ENCODE results near the gene LCE2C.
"Not testable (repeated sequence)": the region's sequence is repeated elsewhere in the genome, so short reads cannot be mapped to it uniquely, and the experiment has no call there.

The LCE2C gene

GRCh38 chr1:152666171-152666570 lies 8.9 kb upstream of the LCE2C start:
- not testable (repeated sequence) for H3K27me3 ChIP-seq (ENCODE audit: insufficient read depth, low read length); H3K36me3 ChIP-seq (ENCODE audit: insufficient read depth, low read depth, low read length); H3K4me3 ChIP-seq (ENCODE audit: low read length); H3K9ac ChIP-seq (ENCODE audit: low read depth, low read length); H3K4me1 ChIP-seq (ENCODE audit: insufficient read depth, low read length); H3K27ac ChIP-seq (ENCODE audit: low read length)
- H3K9me3 ChIP-seq (ENCODE audit: insufficient read depth, low read depth, low read length), result peaks cover 54% of the 10 kb centered on the region

DNA sequence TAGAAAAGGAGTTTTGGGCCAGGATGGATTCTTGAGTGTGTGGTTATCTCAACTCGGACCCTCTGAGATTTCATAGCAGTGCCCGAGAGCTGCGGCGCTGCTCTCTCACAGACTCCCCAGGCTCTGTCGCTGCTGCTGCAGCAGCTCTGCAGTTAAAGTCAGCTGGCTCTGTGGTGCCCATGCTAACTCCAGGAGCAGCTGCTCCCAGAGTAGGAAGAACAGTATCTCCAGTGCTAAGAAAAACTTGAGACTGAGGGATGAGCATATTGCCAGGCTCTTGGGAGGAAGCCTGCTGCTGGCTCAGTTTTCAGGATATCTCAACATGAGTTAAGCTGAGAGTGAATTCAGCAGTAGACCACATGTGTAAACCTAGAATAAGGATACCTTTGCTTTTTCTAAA lies 7.4 kb upstream of the LCE2C start:
- Histone ChIP-seq H3K4me1 (ENCODE audit: insufficient read depth, low read length) (no peaks in the 10 kb centered on the region), H3K27ac (ENCODE audit: low read length) (no peak overlapping the region), H3K27me3 (ENCODE audit: insufficient read depth, low read length) (no peaks in the 10 kb centered on the region), H3K9me3 (ENCODE audit: insufficient read depth, low read depth, low read length) (peaks cover 53% of the 10 kb centered on the region), H3K9ac (ENCODE audit: low read depth, low read length) (no peak overlapping the region), H3K36me3 (ENCODE audit: insufficient read depth, low read depth, low read length) (no peaks in the 10 kb centered on the region), H3K4me3 (ENCODE audit: low read length) (no peak overlapping the region)

- Histone ChIP-seq H3K36me3 (ENCODE audit: insufficient read depth, low read depth, low read length) (no peaks in the 10 kb centered on the region), H3K4me1 (ENCODE audit: insufficient read depth, low read length) (no peaks in the 10 kb centered on the region), H3K9me3 (ENCODE audit: insufficient read depth, low read depth, low read length) (peaks cover 49% of the 10 kb centered on the region), H3K27me3 (ENCODE audit: insufficient read depth, low read length) (no peaks in the 10 kb centered on the region), H3K27ac (ENCODE audit: low read length) (no peak overlapping the region), H3K9ac (ENCODE audit: low read depth, low read length) (no peak overlapping the region), H3K4me3 (ENCODE audit: low read length) (no peak overlapping the region)
Measured at GRCh38 chr1:152673016-152673415, 2.1 kb upstream of the LCE2C start.

DNA sequence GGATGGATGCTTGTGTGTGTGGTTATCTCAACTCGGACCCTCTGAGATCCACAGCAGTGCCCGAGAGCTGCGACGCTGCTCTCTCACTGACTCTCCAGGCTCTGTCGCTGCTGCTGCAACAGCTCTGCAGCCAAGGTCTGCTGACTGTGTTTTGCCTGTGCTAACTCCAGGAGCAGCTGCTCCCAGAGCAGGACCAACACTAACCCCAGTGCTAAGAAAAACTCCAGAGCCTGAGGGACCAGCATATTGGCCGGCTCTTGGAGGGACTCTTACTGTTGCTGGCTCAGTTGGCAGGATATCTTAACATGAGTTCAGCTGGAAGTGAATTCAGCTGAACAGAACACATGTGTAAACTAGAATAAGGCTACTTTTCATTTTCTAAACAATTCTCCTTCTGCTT lies 4.4 kb downstream of the LCE2C start:
- Histone ChIP-seq H3K27me3 (ENCODE audit: insufficient read depth, low read length) (no peaks in the 10 kb centered on the region), H3K4me1 (ENCODE audit: insufficient read depth, low read length) (no peaks in the 10 kb centered on the region), H3K9me3 (ENCODE audit: insufficient read depth, low read depth, low read length) (peaks cover 65% of the 10 kb centered on the region), H3K36me3 (ENCODE audit: insufficient read depth, low read depth, low read length) (no peaks in the 10 kb centered on the region), H3K4me3 (ENCODE audit: low read length) (no peak overlapping the region), H3K9ac (ENCODE audit: low read depth, low read length) (no peak overlapping the region), H3K27ac (ENCODE audit: low read length) (no peak overlapping the region)

- Histone ChIP-seq H3K36me3 (ENCODE audit: insufficient read depth, low read depth, low read length) (no peaks in the 10 kb centered on the region), H3K9ac (ENCODE audit: low read depth, low read length) (no peak overlapping the region), H3K27ac (ENCODE audit: low read length) (no peak overlapping the region), H3K4me1 (ENCODE audit: insufficient read depth, low read length) (no peaks in the 10 kb centered on the region), H3K9me3 (ENCODE audit: insufficient read depth, low read depth, low read length) (peaks cover 78% of the 10 kb centered on the region), H3K4me3 (ENCODE audit: low read length) (no peak overlapping the region), H3K27me3 (ENCODE audit: insufficient read depth, low read length) (no peaks in the 10 kb centered on the region)
Measured at GRCh38 chr1:152681616-152682015, 6.5 kb downstream of the LCE2C start.

- H3K27ac ChIP-seq (ENCODE audit: low read length), result no peak overlapping the region
- H3K36me3 ChIP-seq (ENCODE audit: insufficient read depth, low read depth, low read length), result no peaks in the 10 kb centered on the region
- H3K9me3 ChIP-seq (ENCODE audit: insufficient read depth, low read depth, low read length), result peaks cover 82% of the 10 kb centered on the region
- no peaks in the 10 kb centered on the region for H3K4me1 ChIP-seq (ENCODE audit: insufficient read depth, low read length)
- no peak overlapping the region for H3K9ac ChIP-seq (ENCODE audit: low read depth, low read length)
- no peaks in the 10 kb centered on the region for H3K27me3 ChIP-seq (ENCODE audit: insufficient read depth, low read length)
- H3K4me3 ChIP-seq (ENCODE audit: low read length), result no peak overlapping the region
Measured at GRCh38 chr1:152683846-152684245, 8.8 kb downstream of the LCE2C start.

- not testable (repeated sequence) for H3K36me3 ChIP-seq (ENCODE audit: insufficient read depth, low read depth, low read length); H3K4me3 ChIP-seq (ENCODE audit: low read length); H3K27me3 ChIP-seq (ENCODE audit: insufficient read depth, low read length); H3K9ac ChIP-seq (ENCODE audit: low read depth, low read length); H3K4me1 ChIP-seq (ENCODE audit: insufficient read depth, low read length); H3K27ac ChIP-seq (ENCODE audit: low read length)
- H3K9me3 ChIP-seq (ENCODE audit: insufficient read depth, low read depth, low read length), result peaks cover 74% of the 10 kb centered on the region
Measured at GRCh38 chr1:152685823-152686222, 10.7 kb downstream of the LCE2C start, which contains the start of gene LCE2B. Gene LCE2B (plus strand): TSS chr1:152686123. CDS start chr1:152686844, 721 bp downstream.

GRCh38 chr1:152697701-152698600 lies 22.9 kb downstream of the LCE2C start, which contains the start of gene LCE2A:
Gene LCE2A (plus strand): TSS chr1:152698345. CDS start chr1:152698902, 557 bp downstream.
- Histone ChIP-seq H3K27me3 (ENCODE audit: insufficient read depth, low read length) (no peaks in the 10 kb centered on the region), H3K4me3 (ENCODE audit: low read length) (no peak within 1 kb of the TSS), H3K9ac (ENCODE audit: low read depth, low read length) (no peak within 1 kb of the TSS), H3K9me3 (ENCODE audit: insufficient read depth, low read depth, low read length) (peaks cover 47% of the 10 kb centered on the region), H3K4me1 (ENCODE audit: insufficient read depth, low read length) (no peaks in the 10 kb centered on the region), H3K36me3 (ENCODE audit: insufficient read depth, low read depth, low read length) (no peaks in the 10 kb centered on the region), H3K27ac (ENCODE audit: low read length) (no peak within 1 kb of the TSS)

DNA sequence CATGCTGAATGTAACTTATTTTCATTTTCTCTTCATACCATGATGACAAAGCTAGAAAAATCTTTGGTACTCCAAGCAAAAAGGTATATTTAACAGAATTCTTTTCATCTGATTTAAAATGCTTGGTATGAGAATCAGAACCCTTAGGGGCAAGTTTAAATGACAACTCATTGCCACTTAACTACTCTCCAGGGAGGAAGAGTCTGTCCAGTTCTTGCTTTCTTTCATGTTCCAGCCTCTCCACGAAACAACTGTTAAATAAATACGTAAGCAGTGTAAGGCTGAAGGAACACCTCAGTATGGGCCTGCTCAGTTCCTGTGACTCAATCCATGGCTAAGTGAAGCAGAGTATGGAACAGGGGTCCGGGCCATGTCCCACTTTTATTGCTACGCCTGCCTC lies 24.7 kb downstream of the LCE2C start:
- H3K4me3 ChIP-seq (ENCODE audit: low read length), result no peak overlapping the region
- peaks cover 62% of the 10 kb centered on the region for H3K9me3 ChIP-seq (ENCODE audit: insufficient read depth, low read depth, low read length)
- no peaks in the 10 kb centered on the region for H3K27me3 ChIP-seq (ENCODE audit: insufficient read depth, low read length)
- no peaks in the 10 kb centered on the region for H3K36me3 ChIP-seq (ENCODE audit: insufficient read depth, low read depth, low read length)
- H3K4me1 ChIP-seq (ENCODE audit: insufficient read depth, low read length), result no peaks in the 10 kb centered on the region
- H3K9ac ChIP-seq (ENCODE audit: low read depth, low read length), result no peak overlapping the region
- H3K27ac ChIP-seq (ENCODE audit: low read length), result no peak overlapping the region

DNA sequence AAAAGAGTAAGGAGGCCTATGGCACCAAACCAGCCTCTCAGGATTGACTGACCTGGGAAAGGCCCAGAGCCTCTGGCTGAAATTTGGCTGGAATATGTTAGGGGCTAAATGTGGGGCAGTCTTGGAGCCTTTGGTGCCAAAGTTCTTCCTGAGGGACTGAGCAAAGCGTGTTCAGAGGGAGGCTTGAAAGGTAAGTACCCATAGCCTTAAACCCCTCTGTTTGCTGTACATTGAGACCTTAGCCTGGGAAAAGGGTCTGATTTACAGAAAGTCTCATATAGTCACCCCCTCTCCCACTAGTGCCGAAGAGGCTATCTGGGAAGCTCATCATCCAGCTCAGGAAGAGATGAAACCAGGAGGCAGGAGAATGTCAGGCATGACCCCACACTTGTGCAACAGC lies 32.8 kb downstream of the LCE2C start, which contains the start of gene LCE4A:
Gene LCE4A (plus strand): TSS at position 301 of the 400 bp plus-strand sequence. CDS start 916 bp downstream, outside the sequence.
- H3K27ac ChIP-seq (ENCODE audit: low read length), result no peak within 1 kb of the TSS
- H3K9ac ChIP-seq (ENCODE audit: low read depth, low read length), result no peak within 1 kb of the TSS
- H3K4me1 ChIP-seq (ENCODE audit: insufficient read depth, low read length), result no peaks in the 10 kb centered on the region
- H3K4me3 ChIP-seq (ENCODE audit: low read length), result no peak within 1 kb of the TSS
- H3K27me3 ChIP-seq (ENCODE audit: insufficient read depth, low read length), result no peaks in the 10 kb centered on the region
- peaks cover 76% of the 10 kb centered on the region for H3K9me3 ChIP-seq (ENCODE audit: insufficient read depth, low read depth, low read length)
- H3K36me3 ChIP-seq (ENCODE audit: insufficient read depth, low read depth, low read length), result no peaks in the 10 kb centered on the region

DNA sequence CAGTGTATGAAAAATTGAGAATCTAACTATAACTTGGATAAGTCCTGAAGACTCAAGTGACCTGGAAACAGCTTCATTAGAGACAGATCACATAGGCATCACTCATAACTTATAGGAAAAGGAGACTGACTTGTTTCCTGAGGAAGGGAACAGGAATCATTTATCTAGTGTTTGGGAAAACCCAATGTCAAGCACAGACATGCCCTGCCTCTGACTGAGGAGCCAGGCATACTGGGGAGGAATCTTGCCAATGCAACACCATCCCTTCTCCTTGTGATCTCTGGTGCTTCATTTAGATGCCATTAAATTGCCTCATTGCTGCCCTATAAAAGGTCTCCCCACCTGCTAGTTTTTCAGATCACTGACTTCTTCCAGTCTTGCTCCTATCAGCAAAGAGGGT lies 43.2 kb downstream of the LCE2C start:
- Histone ChIP-seq H3K9ac (ENCODE audit: low read depth, low read length) (no peak overlapping the region), H3K36me3 (ENCODE audit: insufficient read depth, low read depth, low read length) (no peaks in the 10 kb centered on the region), H3K9me3 (ENCODE audit: insufficient read depth, low read depth, low read length) (peaks cover 55% of the 10 kb centered on the region), H3K27me3 (ENCODE audit: insufficient read depth, low read length) (no peaks in the 10 kb centered on the region), H3K4me3 (ENCODE audit: low read length) (no peak overlapping the region), H3K27ac (ENCODE audit: low read length) (no peak overlapping the region), H3K4me1 (ENCODE audit: insufficient read depth, low read length) (no peaks in the 10 kb centered on the region)

GRCh38 chr1:152725261-152725660 lies 50.2 kb downstream of the LCE2C start:
- Histone ChIP-seq H3K36me3 (ENCODE audit: insufficient read depth, low read depth, low read length) (no peaks in the 10 kb centered on the region), H3K4me3 (ENCODE audit: low read length) (no peak overlapping the region), H3K27ac (ENCODE audit: low read length) (no peak overlapping the region), H3K9me3 (ENCODE audit: insufficient read depth, low read depth, low read length) (peaks cover 37% of the 10 kb centered on the region), H3K27me3 (ENCODE audit: insufficient read depth, low read length) (no peaks in the 10 kb centered on the region), H3K9ac (ENCODE audit: low read depth, low read length) (no peak overlapping the region), H3K4me1 (ENCODE audit: insufficient read depth, low read length) (no peaks in the 10 kb centered on the region)
